Measurements from ENCODE around the gene IL17REL. TPM values are rescaled to one million over a fixed set of nuclear protein-coding genes. Genes with fewer than 3 reads are reported as not detected.

Gene IL17REL
- polyA plus RNA-seq, 3 donors, result not detected

DNA sequence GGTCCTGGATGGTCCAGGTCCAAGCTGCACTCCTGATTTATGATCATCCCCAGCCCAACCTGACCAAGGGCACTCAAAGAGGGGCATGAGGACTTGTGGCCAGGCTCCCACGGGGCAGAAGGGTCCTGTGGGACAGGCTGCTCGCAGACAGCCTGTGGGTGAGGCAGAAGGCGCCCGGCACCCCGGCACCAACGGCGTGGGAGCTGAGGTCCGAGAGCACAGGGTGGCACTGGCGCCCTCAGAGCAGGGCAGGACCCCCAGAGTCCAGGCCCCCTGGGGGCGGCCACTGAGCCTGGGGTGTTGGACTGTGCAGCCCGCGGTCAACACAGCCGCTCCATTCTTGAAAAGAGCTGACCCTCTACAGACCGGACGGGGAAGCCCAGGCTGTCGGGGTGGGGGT, 3.3 kb downstream of the IL17REL start:
- intact Hi-C loops (cut with micrococcal nuclease), result no loop called here
- Mint-ChIP-seq H3K4me3 (no peak overlapping the region), H3K4me1 (peaks cover 13% of the 10 kb centered on the region), H3K27me3 (ENCODE audit: low read depth in 3 of 3) (peaks cover 23 to 48% (median 44%) of the 10 kb centered on the region in 3 donors), H3K27ac (no peak overlapping the region), H3K36me3 (no peaks in the 10 kb centered on the region), H3K9me3 (peaks cover 0 to 5% (median 2%) of the 10 kb centered on the region in 7 donors)
- Histone ChIP-seq H3K79me2 (ENCODE audit: insufficient read depth, low read length) (no peaks in the 10 kb centered on the region), H4K20me1 (ENCODE audit: insufficient read depth, low read length) (no peaks in the 10 kb centered on the region), H3K4me1 (ENCODE audit: control insufficient read depth in 1 of 2, insufficient read depth in 2 of 2, low read length in 2 of 2) (peaks cover 10 to 12% of the 10 kb centered on the region in 2 donors), H3K27ac (ENCODE audit: low read depth in 1 of 2, low read length in 2 of 2) (no peak overlapping the region), H3K9ac (ENCODE audit: insufficient read depth, low read length, poor library complexity, severe bottlenecking) (no peak overlapping the region), H3K9me3 (replicated peaks in 1 of 2; ENCODE audit: control insufficient read depth in 1 of 2, insufficient read depth in 1 of 2, low read length in 2 of 2) (no peaks in the 10 kb centered on the region), H3K36me3 (replicated peaks in 1 of 2; ENCODE audit: control insufficient read depth in 1 of 2, insufficient read depth in 2 of 2, low read length in 2 of 2) (no peaks in the 10 kb centered on the region), H3K4me3 (replicated peaks in 1 of 3; ENCODE audit: low read depth in 2 of 3, low read length in 3 of 3) (no peak overlapping the region), H3K4me2 (replicated peaks; ENCODE audit: extremely low read depth, low read length, poor library complexity, severe bottlenecking) (no peak overlapping the region), H3K27me3 (ENCODE audit: control insufficient read depth in 2 of 2, insufficient read depth in 2 of 2, low read length in 2 of 2) (peaks cover 15 to 49% of the 10 kb centered on the region in 2 donors), H2AFZ (ENCODE audit: insufficient read depth, low read depth, low read length, poor library complexity, severe bottlenecking) (no peak overlapping the region)
- TF ChIP-seq CTCF (IDR thresholded peaks at IDR 0.05), result no peak
- 94% methylated on average over 9 of the region's 16 CpGs for WGBS (ENCODE audit: insufficient coverage)
- no peak for DNase-seq

DNA sequence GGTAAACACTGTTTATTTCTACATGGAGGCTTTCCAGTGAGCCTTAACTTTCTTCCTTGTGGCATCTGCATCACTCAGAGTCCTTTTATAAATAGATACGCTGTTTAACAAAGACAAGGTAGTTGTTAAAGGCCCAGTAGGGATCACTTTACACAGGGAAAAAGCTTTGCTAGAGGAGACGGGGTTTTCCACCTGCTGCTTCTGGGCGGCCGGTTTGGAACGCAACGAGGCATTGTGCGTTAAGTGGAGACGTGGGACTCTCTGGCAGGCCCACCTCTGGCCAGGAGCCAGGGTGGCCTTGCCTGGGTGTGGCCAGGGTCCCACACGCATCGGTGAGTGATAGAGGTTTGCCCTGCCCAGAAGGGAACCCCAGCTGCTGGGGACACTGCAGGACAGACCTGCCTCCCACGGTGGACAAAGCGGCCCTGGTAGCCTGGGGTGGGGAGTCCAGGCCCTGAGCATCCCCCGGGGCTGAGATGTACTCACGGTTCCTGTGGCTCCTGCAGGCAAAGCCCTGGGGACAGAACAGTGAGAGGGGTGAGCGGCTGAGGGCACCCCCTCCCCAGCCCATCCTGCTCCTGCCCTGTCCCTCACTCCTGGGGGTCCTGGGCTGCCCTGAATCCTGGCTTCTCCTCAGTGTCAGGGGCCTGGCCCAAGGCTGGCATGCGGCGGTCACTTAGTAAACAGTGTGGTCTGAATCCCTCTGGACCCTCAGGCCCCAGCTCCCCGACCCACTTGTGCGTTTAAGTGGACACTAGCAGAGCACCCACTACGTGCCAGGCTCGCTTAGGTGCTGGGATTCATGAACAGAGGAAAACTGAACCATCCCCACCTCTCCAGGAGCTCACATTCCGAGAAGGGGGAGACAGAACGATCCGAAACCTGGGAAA, 4.2 kb downstream of the IL17REL start:
- Histone ChIP-seq H3K4me3 (replicated peaks in 1 of 3; ENCODE audit: low read depth in 2 of 3, low read length in 3 of 3) (no peak overlapping the region), H3K36me3 (replicated peaks in 1 of 2; ENCODE audit: control insufficient read depth in 1 of 2, insufficient read depth in 2 of 2, low read length in 2 of 2) (no peaks in the 10 kb centered on the region), H3K9ac (ENCODE audit: insufficient read depth, low read length, poor library complexity, severe bottlenecking) (no peak overlapping the region), H4K20me1 (ENCODE audit: insufficient read depth, low read length) (no peaks in the 10 kb centered on the region), H2AFZ (ENCODE audit: insufficient read depth, low read depth, low read length, poor library complexity, severe bottlenecking) (no peak overlapping the region), H3K27ac (ENCODE audit: low read depth in 1 of 2, low read length in 2 of 2) (no peak overlapping the region), H3K27me3 (ENCODE audit: control insufficient read depth in 2 of 2, insufficient read depth in 2 of 2, low read length in 2 of 2) (peaks cover 12 to 42% of the 10 kb centered on the region in 2 donors), H3K79me2 (ENCODE audit: insufficient read depth, low read length) (no peaks in the 10 kb centered on the region), H3K4me2 (replicated peaks; ENCODE audit: extremely low read depth, low read length, poor library complexity, severe bottlenecking) (no peak overlapping the region), H3K4me1 (ENCODE audit: control insufficient read depth in 1 of 2, insufficient read depth in 2 of 2, low read length in 2 of 2) (peaks cover 10 to 12% of the 10 kb centered on the region in 2 donors), H3K9me3 (replicated peaks in 1 of 2; ENCODE audit: control insufficient read depth in 1 of 2, insufficient read depth in 1 of 2, low read length in 2 of 2) (no peaks in the 10 kb centered on the region)
- no peak for TF ChIP-seq CTCF (IDR thresholded peaks at IDR 0.05)
- Mint-ChIP-seq H3K9me3 (peaks cover 0 to 5% (median 2%) of the 10 kb centered on the region in 7 donors), H3K4me1 (peaks cover 13% of the 10 kb centered on the region), H3K4me3 (no peak overlapping the region), H3K36me3 (no peaks in the 10 kb centered on the region), H3K27me3 (ENCODE audit: low read depth in 3 of 3) (peaks cover 17 to 40% (median 38%) of the 10 kb centered on the region in 3 donors), H3K27ac (no peak overlapping the region)
- DNase-seq, result no peak
- WGBS (ENCODE audit: insufficient coverage), result 91% methylated on average over 17 of the region's 24 CpGs
- intact Hi-C loops (cut with micrococcal nuclease), result no loop called here

Measured in CD14-positive monocyte (primary cell).